CD4-positive, alpha-beta T cell treated with Interleukin-10 for 1 hour (primary cell): Measurements from ENCODE around the gene RTF2.
A peak's percentile ranks its signal among the peaks of the same experiment; 100 is the strongest.

Experiments
- DNase-seq: peaks from one replicate; pipeline ENCODE4 v3.0.0-alpha.2; 2020

The RTF2 gene

DNA sequence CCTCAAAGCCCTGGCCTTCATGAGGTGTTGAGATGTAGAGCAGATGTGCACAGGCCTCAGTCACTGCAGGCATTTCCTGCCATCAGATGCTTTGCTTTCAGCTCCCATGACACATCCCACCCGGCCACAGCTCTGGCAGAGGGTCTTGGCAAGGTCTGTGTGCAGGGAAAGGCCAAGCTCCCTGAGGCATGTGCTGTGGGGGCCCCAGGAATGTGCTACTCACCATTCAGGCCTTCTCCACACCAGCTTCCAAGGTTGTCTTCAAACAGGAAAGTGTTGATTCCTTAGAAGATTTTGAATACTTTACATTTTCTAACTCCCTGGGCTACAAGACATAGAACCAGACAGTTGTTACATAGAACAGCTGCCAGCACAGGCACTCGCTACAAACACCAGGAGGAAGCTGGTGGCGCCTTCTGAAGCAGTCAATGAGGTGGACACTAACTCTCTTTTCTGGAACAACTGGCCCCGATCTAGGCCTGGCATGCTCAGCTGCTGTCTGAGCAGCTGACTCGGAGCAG lies 28.6 kb upstream of the RTF2 start:
- DNase-seq = no peak

DNA sequence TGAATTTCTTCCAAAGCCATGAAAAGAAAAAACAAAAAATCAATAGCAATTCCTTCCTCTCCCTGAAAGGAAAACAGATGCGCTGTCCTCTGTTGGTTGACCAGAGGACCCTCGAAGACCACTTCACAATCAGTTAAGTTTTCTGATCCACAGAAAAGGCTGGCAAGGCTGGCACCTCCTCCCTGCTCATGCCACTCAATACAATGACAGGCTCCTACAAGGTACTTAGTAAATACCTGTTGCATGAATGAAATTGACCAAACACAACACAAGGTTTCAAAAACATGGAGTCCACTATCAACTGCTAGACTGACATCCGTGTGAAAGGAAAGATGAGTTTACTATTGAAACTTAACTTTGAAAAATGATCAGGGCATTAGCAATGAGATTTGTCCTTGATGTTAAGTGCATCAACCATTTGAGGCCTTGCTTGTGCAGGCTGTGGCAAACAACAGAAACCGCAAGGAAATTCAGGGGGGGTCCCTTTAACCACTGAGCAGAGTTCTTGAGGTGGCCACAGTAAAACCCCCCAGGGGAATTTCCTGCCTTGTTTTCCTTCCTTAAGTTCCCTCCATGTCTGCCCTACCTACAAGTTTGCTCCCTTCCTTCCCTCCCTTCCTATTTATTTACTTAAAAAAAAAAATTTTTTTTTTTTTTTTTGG lies 27.9 kb upstream of the RTF2 start:
- peak; percentile 73 for DNase-seq

DNA sequence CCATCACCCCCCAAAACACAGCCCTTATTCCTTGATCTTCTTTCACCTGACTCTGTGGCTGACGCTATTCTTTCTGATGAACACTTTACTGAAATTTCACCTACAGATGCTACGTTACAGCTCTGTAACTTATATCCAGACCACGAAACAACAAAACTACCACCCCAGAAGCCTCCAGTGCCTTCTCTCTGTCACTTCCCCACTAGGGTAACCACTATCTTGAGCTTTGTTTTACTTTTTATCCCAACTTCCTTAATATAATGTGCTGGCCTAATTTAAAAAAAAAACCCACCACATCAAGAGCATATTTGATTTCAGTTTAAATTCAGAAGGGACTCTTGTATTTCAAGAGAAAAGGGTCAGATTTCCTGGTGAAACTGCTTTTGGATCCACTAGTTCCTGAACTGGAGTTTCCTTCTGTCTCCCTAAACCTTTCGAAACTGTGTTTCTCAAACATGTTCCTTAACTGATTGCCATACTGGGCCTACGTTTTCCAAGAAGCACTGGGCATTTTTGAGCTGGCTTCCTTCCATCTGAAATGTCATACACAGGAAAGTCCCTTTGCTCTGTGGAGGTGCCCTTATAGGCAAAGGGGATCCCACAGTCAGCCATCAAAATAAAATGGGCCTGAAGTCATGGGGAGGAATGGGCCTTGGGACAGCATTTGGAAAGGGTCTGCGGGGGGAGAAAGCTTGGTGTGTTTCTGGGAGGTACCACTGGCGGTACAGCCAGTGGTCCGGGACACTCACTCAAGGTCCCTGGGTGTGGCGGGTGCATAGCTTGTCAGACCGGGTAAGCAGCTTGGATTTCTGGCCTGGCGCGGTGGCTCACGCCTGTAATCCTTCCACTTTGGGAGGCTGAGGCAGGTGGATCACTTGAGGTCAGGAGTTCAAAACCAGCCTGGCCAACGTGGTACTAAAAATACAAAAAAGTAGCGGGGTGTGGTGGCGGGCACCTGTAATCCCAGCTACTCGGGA lies 25.8 kb upstream of the RTF2 start:
- DNase-seq = no peak

DNA sequence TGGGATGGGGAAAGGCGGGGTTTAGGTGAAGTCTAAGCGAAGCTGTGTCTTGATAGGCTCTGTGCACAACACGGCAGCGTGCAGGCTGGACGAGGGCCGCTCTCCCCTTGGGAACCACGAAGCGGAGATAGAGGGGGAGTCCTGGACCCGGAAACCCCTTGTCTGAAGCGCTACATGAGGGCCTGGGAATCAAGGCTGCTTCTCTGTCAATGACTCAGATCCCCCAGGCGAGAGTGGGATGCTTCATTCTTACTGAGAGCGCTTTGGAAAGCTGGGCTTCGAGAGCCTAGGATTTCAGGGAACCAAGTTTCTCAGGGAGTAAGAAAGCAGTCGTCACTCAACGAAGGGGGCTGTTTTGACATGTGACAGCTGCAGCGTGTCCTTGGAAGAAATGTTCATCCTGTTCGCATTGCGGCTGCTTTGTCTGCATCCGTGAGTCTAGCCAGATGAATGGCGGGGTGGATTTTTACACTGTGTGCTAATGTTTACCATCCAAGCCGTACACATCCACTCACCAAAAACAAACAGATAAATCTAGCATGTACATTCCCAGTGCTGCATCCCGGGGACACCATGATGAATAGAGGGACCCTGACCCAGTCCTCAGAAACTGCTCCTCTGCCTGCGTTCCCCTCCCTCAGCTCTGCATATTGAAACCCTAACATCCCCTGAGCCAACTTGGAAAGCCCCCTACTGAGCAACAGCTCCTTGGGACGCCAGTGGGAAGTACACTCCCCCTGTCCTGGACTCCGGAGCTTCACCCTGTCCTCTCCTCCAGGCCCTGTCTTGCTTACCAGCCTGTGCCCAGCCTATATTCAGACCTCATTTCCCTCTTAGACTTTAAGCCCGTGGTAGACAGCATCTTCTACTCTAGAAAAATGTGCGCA lies 24.5 kb upstream of the RTF2 start:
- no peak for DNase-seq

DNA sequence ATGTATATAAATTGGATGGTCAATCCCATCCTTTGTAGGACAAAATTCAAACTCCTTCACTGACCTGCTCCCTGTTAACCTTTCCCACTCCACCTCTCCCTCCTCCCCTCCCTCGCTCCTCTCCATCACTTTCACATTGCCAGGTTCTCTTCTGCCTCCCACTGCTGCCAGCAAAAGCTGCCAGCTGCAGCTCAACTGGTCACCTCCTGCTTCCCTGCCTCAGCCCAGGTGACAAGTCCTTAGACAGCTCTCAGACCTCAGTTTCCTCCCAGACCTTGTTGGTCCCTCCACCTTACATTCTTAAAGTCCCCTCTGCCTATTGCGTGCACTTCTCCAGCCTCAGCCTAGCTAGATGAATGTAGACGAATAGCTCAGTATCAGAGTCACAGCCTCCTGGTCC lies 23.3 kb upstream of the RTF2 start:
- no peak for DNase-seq

DNA sequence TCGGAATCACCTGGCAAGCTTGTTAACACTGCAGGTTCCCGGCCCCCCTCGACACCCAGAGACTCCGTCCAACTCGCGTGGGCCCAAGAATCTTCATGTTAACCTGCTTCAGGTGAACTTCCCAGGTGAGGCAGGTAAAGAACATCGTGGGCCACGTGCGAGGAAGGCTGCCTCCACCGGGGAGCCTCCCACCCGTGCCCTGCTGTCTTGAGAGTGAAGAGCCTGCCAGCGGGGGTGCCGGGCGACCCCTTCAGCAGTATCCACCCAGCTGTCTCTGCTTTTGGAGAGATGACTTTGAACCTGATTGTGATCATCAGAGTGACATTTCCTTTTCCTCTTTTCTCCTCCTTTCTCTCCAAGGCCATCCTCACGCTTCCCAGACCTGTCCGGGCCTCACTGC lies 22.9 kb upstream of the RTF2 start:
- DNase-seq = no peak

DNA sequence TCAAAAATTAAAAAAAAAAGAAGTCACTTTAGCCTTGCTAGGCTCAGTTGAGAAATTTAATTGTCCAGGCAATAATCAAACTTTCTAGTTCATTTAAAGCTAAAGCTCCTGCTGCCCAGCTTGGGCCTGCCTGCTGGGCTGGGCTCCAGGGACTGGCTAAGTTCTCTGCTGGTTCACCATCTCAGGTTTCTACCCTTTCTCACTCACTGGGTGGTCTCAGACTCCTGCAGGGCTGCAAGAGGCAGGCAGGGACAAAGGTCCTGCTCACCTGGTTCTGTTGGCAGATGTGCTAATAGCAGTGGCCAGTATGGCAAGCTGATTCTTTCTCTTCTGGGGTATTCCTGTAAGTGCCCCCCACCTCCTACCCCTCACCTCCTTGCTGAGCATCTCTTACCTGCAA lies 21.2 kb upstream of the RTF2 start:
- DNase-seq = no peak

DNA sequence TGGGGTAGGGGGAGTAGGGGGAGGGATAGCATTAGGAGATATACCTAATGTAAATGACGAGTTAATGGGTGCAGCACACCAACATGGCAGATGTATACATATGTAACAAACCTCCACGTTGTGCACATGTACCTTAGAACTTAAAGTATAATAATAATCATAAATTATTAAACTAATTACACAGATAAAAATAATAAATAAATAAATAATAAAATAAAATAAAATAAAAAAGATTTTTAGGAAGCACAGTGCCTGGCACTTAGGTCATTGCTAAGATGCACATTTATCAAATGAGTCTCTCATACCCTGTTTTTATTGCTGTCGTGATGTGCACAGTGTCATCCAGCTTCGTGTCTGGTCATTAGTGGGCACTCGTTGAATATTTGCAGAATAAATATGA lies 19.0 kb upstream of the RTF2 start:
- no peak for DNase-seq

DNA sequence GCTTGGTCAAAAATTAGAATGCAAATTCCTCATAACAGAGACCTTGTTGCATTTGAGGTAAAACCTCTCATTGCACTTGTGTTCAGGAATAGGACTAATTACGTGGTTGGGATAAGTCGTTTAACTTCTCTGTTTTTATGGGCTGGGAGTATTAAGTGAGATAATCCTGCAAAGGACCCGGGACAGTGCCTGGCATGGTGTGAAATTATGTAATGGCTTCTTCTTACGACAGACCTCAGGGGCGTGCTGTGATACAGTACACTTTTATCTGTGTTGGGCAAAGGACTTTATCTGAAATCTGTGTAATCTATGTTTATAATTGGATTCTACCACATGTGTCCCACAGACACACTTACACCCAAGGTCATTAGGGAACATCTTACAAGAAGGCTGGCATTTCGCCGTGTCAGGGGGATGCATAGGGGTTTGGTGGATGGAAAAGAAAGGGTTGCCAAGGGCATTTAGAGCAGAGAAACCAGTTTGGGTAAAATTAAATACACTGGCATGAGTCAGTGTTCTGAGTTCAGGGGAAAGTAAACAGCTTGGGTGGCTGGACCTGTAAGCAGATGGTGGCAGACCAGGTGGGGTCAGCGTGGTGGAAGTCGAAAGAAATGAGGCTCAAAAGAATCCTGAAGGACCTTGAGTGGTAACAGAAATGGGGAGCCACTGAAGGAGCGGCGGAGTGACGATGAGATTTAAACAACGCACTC lies 17.2 kb upstream of the RTF2 start:
- no peak for DNase-seq

DNA sequence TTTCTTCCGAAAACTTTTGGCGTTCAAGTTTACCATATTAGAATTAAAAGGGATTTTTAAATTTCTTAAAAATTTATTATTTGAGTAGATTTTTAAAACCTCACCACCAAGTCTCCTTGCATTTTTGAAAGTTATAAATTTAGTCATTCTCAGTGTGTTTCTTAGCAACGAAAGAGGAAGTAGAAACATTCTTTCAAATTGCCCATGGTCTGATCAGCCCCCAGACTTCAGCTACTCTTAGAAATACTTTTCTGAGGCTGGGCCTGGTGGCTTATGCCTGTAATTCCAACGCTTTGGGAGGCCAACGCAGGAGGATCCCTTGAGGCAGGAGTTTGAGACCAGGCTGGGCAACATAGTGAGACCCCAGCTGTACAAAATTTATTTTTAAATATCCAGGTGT lies 15.1 kb upstream of the RTF2 start:
- no peak for DNase-seq

DNA sequence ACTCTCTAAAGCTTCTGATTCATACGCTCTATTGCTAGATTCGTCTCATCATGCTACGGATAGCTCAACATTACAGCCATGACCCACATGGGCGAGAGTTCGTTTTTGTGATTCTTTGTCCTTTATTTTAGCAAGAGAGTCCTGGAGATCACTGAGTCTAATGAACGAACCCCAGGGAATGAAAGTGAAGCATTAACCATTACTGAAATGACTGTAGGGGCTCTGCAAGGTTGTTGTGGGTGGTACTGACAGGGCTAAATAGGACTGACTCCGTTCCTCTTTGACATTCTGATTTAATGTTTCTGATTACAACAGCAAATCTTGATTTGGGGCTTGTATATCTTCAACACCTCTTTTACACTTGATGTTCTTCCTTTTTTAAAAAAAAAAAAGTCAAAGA lies 13.7 kb upstream of the RTF2 start:
- no peak for DNase-seq

DNA sequence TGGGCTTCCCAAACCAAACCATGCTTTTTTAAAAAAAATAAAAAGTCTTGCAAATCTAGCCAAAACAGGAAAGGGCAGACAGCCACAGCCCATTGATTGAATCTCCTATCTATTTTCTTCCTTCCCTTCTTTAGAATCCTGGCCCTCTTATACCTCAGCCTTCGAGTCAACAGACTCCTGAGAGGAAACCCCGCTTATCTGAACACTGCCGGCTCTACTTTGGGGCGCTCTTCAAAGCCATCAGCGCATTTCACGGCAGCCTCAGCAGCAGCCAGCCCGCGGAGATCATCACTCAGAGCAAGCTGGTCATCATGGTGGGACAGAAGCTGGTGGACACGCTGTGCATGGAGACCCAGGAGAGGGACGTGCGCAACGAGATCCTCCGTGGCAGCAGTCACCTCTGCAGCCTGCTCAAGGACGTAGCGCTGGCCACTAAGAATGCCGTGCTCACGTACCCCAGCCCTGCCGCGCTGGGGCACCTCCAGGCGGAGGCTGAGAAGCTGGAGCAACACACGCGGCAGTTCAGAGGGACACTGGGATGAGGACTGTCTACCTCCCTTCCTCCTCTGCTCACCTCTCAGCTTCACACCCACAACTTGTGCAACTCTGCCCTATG lies 10.1 kb upstream of the RTF2 start:
- DNase-seq = no peak

DNA sequence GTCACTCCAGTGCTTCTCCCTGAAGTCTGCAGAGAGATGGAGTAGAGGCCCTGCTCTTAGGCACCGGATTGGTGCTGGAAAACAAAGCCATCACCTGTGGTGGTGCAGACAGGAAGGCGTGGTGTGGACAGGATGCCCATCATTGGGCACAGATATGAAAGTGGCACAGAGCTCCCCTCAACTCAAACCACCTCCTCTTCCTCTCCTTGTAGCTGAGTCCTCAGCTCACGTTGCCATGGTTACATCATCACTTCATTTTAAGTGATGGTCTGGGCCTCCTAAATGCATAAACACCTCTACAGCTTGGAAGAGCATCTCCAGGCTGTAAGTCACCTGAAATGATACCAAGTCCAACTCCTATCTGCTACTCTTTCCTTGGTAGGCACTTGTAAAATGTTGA lies 8.0 kb upstream of the RTF2 start:
- peak; percentile 84 for DNase-seq

DNA sequence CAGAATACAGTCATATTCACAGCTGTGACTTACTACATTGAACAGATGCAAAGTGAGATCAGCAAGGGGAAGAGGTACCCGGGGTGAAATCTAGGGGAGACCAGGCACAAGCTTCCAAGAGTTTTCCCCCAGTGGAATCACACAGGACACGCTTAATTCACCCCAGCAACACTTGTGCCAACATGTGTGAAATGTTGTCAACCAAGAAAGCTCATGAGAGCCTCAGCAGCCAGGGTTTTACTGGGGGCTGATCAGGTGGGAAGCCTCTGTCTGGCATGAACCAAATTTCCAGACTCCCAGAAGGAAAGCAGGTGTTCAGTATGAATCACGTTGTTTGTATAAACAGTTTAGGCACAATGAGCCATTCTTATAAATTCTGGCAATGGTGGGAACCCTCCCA lies 6.9 kb upstream of the RTF2 start:
- DNase-seq = no peak

DNA sequence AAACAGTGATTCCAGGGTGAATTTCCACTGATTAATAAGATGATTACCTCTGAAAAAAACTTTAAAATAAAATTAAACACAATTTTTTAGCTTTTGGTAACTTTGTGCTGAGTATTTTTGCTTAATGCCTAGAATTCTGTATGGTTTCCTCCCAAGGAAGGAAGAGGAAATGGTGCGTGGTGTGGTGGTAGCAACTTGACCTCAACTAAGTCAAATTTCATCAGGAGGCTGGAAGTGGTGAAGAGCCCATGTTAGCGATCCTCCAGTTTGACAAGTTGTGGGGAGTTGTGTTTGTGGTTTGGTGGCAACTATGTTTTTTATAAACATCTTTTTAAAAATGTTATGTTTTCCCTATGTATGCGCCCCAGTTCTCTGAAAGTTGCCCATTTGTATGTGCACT lies 5.0 kb upstream of the RTF2 start:
- DNase-seq = peak; percentile 48

DNA sequence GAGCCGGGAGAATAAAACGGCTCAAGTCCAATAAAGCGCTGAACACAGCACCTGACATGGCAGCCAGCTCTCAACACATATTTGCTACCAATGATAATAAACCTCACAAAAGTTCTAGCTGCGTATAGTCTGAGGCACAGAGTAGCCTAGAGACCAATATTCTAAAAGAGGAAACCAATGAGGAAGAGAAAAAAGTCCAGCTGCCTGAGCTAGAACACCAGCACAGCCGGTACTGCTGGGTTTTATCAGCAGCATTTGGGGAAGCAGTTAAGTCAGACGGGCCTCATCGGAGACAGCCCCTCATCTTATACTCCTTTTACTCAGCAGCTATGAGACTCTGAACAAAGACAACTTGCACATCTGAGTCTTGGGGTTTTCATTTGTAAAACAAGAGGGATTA lies 2.4 kb upstream of the RTF2 start:
- no peak for DNase-seq

DNA sequence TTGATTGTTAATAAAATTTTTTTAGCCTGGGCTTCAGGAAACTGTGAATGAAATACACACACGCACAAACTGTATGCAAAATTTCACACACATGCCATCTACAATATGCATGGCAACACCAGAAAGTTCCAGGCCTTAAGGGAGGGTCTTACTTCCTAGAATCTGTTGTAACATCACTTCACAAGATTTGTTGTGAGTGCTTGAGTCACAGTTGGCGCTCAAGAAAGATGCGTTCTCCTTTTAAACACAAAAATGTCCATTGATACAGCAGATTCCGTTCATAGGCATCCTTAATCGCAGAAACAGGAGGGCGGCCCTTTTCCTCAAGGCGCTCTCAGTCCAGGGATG lies 485 bp upstream of the RTF2 start:
- no peak for DNase-seq

DNA sequence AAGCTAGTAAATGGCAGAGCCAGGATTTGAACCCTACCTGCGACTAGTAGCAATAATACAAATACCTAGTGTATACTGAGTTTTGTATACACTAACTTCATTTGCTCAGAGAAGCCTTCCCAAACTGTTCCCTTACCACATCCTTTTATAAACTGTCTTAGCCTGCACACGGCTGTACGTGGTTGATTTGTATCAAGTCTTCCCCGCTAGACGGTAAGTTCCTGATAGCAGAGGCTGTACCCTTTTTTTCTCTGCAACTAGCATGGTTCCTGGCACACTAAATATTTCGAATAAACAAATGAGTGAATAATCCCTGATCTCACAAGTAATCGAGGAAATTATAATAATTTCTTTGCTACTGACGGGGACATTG lies 636 bp downstream of the RTF2 start:
- peak; percentile 22 for DNase-seq

DNA sequence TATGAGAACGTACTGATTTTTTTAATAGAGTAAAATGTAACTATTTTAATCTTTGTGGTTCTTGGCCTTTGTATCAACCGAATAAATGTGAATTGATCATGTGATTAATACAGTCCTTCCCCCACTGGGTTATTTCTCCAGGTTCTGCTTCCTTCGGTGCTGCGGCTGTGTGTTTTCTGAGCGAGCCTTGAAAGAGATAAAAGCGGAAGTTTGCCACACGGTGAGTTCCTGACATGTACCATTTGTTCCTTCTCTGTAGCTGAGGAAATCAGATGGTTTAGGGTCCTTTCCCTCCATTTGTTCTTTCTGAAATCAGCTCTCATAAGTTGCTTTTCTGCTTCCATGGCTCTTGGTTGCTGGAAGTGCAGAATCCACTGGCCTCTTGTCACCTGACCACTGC lies 15.5 kb downstream of the RTF2 start:
- peak; percentile 23 for DNase-seq

DNA sequence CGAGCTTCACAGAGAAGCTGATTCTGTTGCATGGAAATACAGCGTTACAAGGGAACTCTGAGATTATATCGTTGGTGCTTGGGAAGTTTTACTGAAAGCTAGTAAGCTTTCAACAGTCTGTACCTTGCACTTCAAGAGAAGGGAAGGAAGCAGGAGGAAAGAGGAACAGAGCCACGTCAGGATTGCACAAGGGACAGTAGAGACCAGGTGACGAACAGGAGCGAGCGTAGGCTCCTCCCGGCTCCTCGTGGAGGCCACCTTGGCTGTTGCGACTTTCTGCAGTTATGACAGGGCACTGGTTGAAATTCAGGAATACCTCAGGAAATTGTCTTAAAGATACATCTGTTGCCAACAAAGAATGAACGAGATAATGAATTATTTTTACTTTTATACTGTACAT lies 18.8 kb downstream of the RTF2 start:
- DNase-seq = no peak

DNA sequence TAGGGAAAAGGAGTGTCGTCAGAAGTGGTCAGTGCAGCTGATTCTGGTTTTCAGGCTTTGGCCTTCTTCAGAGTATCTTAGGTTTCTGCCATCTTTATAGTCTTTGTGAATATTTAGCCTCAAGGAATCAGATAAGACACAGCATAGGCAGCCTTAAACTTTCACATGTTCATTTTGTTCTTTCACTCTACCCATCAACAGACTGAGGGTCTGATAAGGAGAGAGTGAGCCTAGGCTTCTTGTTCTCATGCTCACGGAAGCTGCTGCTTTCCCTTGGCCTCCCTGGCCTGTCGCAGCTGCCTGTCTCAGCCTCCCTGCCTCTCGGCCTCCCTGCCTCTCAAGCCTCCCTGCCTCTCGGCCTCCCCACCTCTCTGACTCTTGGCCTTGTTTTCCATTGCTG lies 20.1 kb downstream of the RTF2 start:
- DNase-seq = no peak

DNA sequence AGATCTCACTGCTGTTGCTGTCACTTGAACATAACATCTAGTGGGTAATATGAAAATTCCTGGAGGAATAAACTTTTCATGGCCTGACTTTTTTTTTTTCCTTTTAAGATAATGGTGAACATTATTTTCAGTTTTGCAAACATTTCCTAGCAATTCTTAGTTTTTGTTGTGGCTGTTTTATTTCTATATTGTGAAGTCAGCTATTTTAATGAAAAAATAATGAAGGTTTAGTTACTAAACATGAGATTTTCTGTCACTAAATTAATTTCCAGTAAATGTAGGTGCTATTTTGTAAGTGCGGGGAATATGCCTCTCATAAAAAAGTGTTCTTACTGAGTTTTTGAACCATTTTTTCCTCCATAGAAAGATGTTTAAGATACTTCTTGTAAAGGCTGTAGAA lies 32.7 kb downstream of the RTF2 start:
- DNase-seq = no peak
